Endothelial cell (in vitro differentiated cells): ENCODE data around the gene CHST8. TPM values are rescaled to one million over a fixed set of nuclear protein-coding genes. Genes with fewer than 3 reads are reported as not detected.

ENCODE experiments used
- DNase-seq: peaks from one replicate; pipeline ENCODE4 v3.0.0; 2021; ENCODE audit warnings: low spot score
- H3K27ac Mint-ChIP-seq: one replicate; pipeline ENCODE4 v1.8.0; 2021; ENCODE audit warnings: mixed read lengths, inconsistent platforms; ENCODE audit not compliant: unreplicated experiment
- H3K27me3 Mint-ChIP-seq: one replicate; pipeline ENCODE4 v1.8.0; 2021; ENCODE audit warnings: mild to moderate bottlenecking, moderate library complexity, mixed read lengths, inconsistent platforms; ENCODE audit not compliant: unreplicated experiment
- H3K36me3 Mint-ChIP-seq: one replicate; pipeline ENCODE4 v1.8.0; 2021; ENCODE audit warnings: mild to moderate bottlenecking, low read depth, mixed read lengths, inconsistent platforms; ENCODE audit not compliant: unreplicated experiment
- H3K4me1 Mint-ChIP-seq: one replicate; pipeline ENCODE4 v1.8.0; 2021; ENCODE audit warnings: mild to moderate bottlenecking, mixed read lengths, inconsistent platforms; ENCODE audit not compliant: unreplicated experiment
- H3K4me3 Mint-ChIP-seq: one replicate; pipeline ENCODE4 v1.8.0; 2021; ENCODE audit warnings: mild to moderate bottlenecking, mixed read lengths, inconsistent platforms; ENCODE audit not compliant: unreplicated experiment
- H3K9me3 Mint-ChIP-seq: one replicate; pipeline ENCODE4 v1.8.0; 2021; ENCODE audit warnings: mixed read lengths, inconsistent platforms; ENCODE audit not compliant: unreplicated experiment
- CTCF ChIP-seq: fragments of 200-600 bp; sonication (generic); IDR thresholded peaks from one replicate; pipeline ENCODE4 v1.5.0; 2021; ENCODE audit warnings: antibody characterized with exemption; ENCODE audit not compliant: unreplicated experiment
- total RNA-seq: library from RNA; stranded (reverse); fragmentation: NEBNext Ultra II Directional; extraction: Animal tissue kit (Norgen Biotek cat#: 25700); gene quantifications from one replicate; pipeline ENCODE4 v1.2.1, GENCODE V29; 2021; ENCODE audit not compliant: unreplicated experiment

Gene CHST8
- total RNA-seq, 1 donor from 2014 or later: 0.54 TPM

- Mint-ChIP-seq H3K4me1 (peaks cover 2% of the 10 kb centered on the region), H3K36me3 (no peaks in the 10 kb centered on the region), H3K27me3 (peaks cover 17% of the 10 kb centered on the region), H3K27ac (no peak overlapping the region), H3K4me3 (peak overlapping the region; percentile 76), H3K9me3 (no peaks in the 10 kb centered on the region)
- TF ChIP-seq CTCF: no peak
- peak; percentile 22 for DNase-seq
Observed at GRCh38 chr19:33621065-33621785, 528 bp upstream of the CHST8 start.

GRCh38 chr19:33622505-33622808 lies 704 bp downstream of the CHST8 start:
- no peaks in the 10 kb centered on the region for H3K9me3 Mint-ChIP-seq
- DNase-seq: peak; percentile 22
- no peak for TF ChIP-seq CTCF
- no peak overlapping the region for H3K4me3 Mint-ChIP-seq
- peaks cover 2% of the 10 kb centered on the region for H3K4me1 Mint-ChIP-seq
- no peak overlapping the region for H3K27ac Mint-ChIP-seq
- H3K27me3 Mint-ChIP-seq: peaks cover 17% of the 10 kb centered on the region
- H3K36me3 Mint-ChIP-seq: no peaks in the 10 kb centered on the region

GRCh38 chr19:33622809-33623511 lies 1.2 kb downstream of the CHST8 start:
- no peaks in the 10 kb centered on the region for H3K36me3 Mint-ChIP-seq

GRCh38 chr19:33624586-33624985 lies 2.8 kb downstream of the CHST8 start:
- peaks cover under 1% of the 10 kb centered on the region for H3K4me1 Mint-ChIP-seq
- no peaks in the 10 kb centered on the region for H3K36me3 Mint-ChIP-seq
- H3K27ac Mint-ChIP-seq: no peak overlapping the region
- H3K9me3 Mint-ChIP-seq: no peaks in the 10 kb centered on the region
- peaks cover 20% of the 10 kb centered on the region for H3K27me3 Mint-ChIP-seq
- no peak overlapping the region for H3K4me3 Mint-ChIP-seq
- no peak for TF ChIP-seq CTCF
- DNase-seq: no peak

More at GRCh38 chr19:33622809-33623511, 1.2 kb downstream of the CHST8 start:
- TF ChIP-seq CTCF: no peak
- Mint-ChIP-seq H3K27ac (no peak overlapping the region), H3K4me1 (peaks cover 2% of the 10 kb centered on the region), H3K9me3 (no peaks in the 10 kb centered on the region), H3K27me3 (peaks cover 19% of the 10 kb centered on the region), H3K4me3 (peak overlapping the region; percentile 16)
- DNase-seq: peak; percentile 23

- no peaks in the 10 kb centered on the region for H3K36me3 Mint-ChIP-seq
- no peaks in the 10 kb centered on the region for H3K9me3 Mint-ChIP-seq
- DNase-seq: no peak
- H3K4me1 Mint-ChIP-seq: no peaks in the 10 kb centered on the region
- no peak overlapping the region for H3K4me3 Mint-ChIP-seq
- no peak overlapping the region for H3K27ac Mint-ChIP-seq
- TF ChIP-seq CTCF: no peak
- H3K27me3 Mint-ChIP-seq: peaks cover 14% of the 10 kb centered on the region
Observed at GRCh38 chr19:33627526-33627925, 5.8 kb downstream of the CHST8 start.
